OCI-LY7 (cell line): ENCODE data around the gene FAM9C. TPM values are rescaled to one million over a fixed set of nuclear protein-coding genes. Genes with fewer than 3 reads are reported as not detected.

Source experiments
- BruUV-seq: library from RNA; stranded (reverse); fragments of 400-500 nt; replicated peaks from 2 replicates; lab custom pipeline; 2021; lab: Mats Ljungman, UMichigan
- CTCF ChIA-PET: fragments of 300-600 bp; sonication (Branson Sonifier 250); formaldehyde crosslinking; loops from one replicate; lab custom pipeline; 2022; ENCODE audit warnings: antibody characterized with exemption; ENCODE audit not compliant: unreplicated experiment; lab: Charles Lee
- POLR2A ChIA-PET: fragments of 300-600 bp; sonication (Branson Sonifier 250); formaldehyde crosslinking; loops from one replicate; lab custom pipeline; 2022; ENCODE audit warnings: antibody characterized with exemption; lab: Charles Lee
- DNase-seq: peaks from one replicate; pipeline ENCODE4 v3.0.0-alpha.2; 2015; ENCODE audit warnings: low spot score
- H2AFZ ChIP-seq: fragments of 200-600 bp; sonication (generic), shearing (Covaris generic); 2 replicates; pipeline ENCODE4 v1.6.1; 2014; ENCODE audit warnings: mild to moderate bottlenecking, antibody characterized with exemption, low read length, moderate library complexity
- H3K27ac ChIP-seq: fragments of 200-600 bp; sonication (generic); 2 replicates; pipeline ENCODE4 v1.5.1; 2014; ENCODE audit warnings: mixed run types, low read depth, mild to moderate bottlenecking, moderate library complexity, low read length, inconsistent platforms; ENCODE audit not compliant: poor library complexity, severe bottlenecking
- H3K36me3 ChIP-seq: fragments of 200-600 bp; sonication (generic); 2 replicates; pipeline ENCODE4 v1.6.1; 2014; ENCODE audit warnings: mild to moderate bottlenecking, antibody characterized with exemption, low read length, moderate library complexity, mixed read lengths; ENCODE audit not compliant: insufficient read depth
- H3K4me1 ChIP-seq: fragments of 200-600 bp; sonication (generic); 2 replicates; pipeline ENCODE4 v1.5.1; 2014; ENCODE audit warnings: mild to moderate bottlenecking, low read length; ENCODE audit not compliant: insufficient read depth, poor library complexity, severe bottlenecking
- H3K4me2 ChIP-seq: fragments of 200-600 bp; sonication (generic); 2 replicates; pipeline ENCODE4 v1.6.1; 2014; ENCODE audit warnings: mild to moderate bottlenecking, low read length
- H3K4me3 ChIP-seq: fragments of 200-600 bp; sonication (generic); 2 replicates; pipeline ENCODE4 v1.5.1; 2014; ENCODE audit warnings: mild to moderate bottlenecking, low read depth, low read length; ENCODE audit not compliant: poor library complexity, severe bottlenecking
- H3K79me2 ChIP-seq: fragments of 200-600 bp; sonication (generic); 2 replicates; pipeline ENCODE4 v1.6.1; 2016; ENCODE audit warnings: low read depth, mild to moderate bottlenecking, low read length, moderate library complexity, mixed read lengths; ENCODE audit not compliant: insufficient read depth
- H3K9me2 ChIP-seq: fragments of 200-600 bp; sonication (generic); 2 replicates; pipeline ENCODE4 v1.6.1; 2016; ENCODE audit warnings: mild to moderate bottlenecking, low read length, mixed read lengths; ENCODE audit not compliant: insufficient read depth
- H3K9me3 ChIP-seq: fragments of 200-600 bp; sonication (generic); 2 replicates; pipeline ENCODE4 v1.6.1; 2014; ENCODE audit warnings: mild to moderate bottlenecking, mixed run types, low read length, mixed read lengths
- H4K20me1 ChIP-seq: fragments of 200-600 bp; sonication (generic); 2 replicates; pipeline ENCODE4 v1.6.1; 2014; ENCODE audit warnings: mild to moderate bottlenecking, antibody characterized with exemption, low read length, moderate library complexity, mixed read lengths; ENCODE audit not compliant: insufficient read depth
- CTCF ChIP-seq: fragments of 200-600 bp; sonication (generic); conservative IDR thresholded peaks from 2 replicates; pipeline ENCODE4 v1.5.1; 2014; ENCODE audit warnings: mild to moderate bottlenecking, antibody characterized with exemption, low read length, moderate library complexity, mixed read lengths
- EZH2phosphoT487 ChIP-seq: fragments of 200-600 bp; sonication (generic); IDR thresholded peaks from 2 replicates; pipeline ENCODE4 v1.6.1; 2018; ENCODE audit warnings: low read depth, borderline replicate concordance, mild to moderate bottlenecking, mixed run types, antibody characterized with exemption, low read length, moderate library complexity, mixed read lengths
- intact Hi-C: fragments of 100-400 bp; cut with micrococcal nuclease; formaldehyde crosslinking; loops from one replicate; pipeline ENCODE4 v1.10.0; 2022; ENCODE audit not compliant: unreplicated experiment
- total RNA-seq, 2 experiments: library from RNA; depleted of rRNA in 1 of 2; stranded (reverse); fragments of >200 nt in 1 of 2; shearing (Covaris generic) in 1 of 2; gene quantifications; 2 replicates each; pipeline ENCODE4 v1.2.3, GENCODE V29; 2014 to 2022

FAM9C gene
- total RNA-seq, 2 experiments from 2014 or later, result not detected

GRCh38 chrX:13092455-13092941 lies 48.1 kb upstream of the FAM9C start:
- POLR2A ChIA-PET, result interaction anchor here (0.5 to 0.6 kb wide), 2 partner anchors 26 to 139 kb away, joined by 4 to 5 read pairs; no protein-coding TSS in a partner anchor
- TF ChIP-seq CTCF, result no peak
- TF ChIP-seq EZH2phosphoT487, result no peak
- no peak overlapping the region for H3K27ac ChIP-seq
- no peaks in the 10 kb centered on the region for H4K20me1 ChIP-seq
- H3K9me3 ChIP-seq, result no peaks in the 10 kb centered on the region
- H3K4me2 ChIP-seq, result no peak overlapping the region
- intact Hi-C loops, result no loop called here
- H3K36me3 ChIP-seq, result no peaks in the 10 kb centered on the region; the same call in 1 of the 2 replicates
- H3K4me3 ChIP-seq, result no peak overlapping the region
- DNase-seq, result no peak
- BruUV-seq, result no TSS peak
- no peaks in the 10 kb centered on the region for H3K9me2 ChIP-seq
- CTCF ChIA-PET, result no interaction called here
- H3K4me1 ChIP-seq, result peaks cover 54% of the 10 kb centered on the region
- peak overlapping the region; percentile 23; the same call in 1 of the 2 replicates for H2AFZ ChIP-seq
- no peaks in the 10 kb centered on the region for H3K79me2 ChIP-seq

GRCh38 chrX:13091111-13091765 lies 46.8 kb upstream of the FAM9C start:
- Histone ChIP-seq H4K20me1 (no peaks in the 10 kb centered on the region), H2AFZ (peak overlapping the region; percentile 99)
- TF ChIP-seq EZH2phosphoT487 (no peak), CTCF (no peak)

More at GRCh38 chrX:13091111-13091765, 46.8 kb upstream of the FAM9C start:
- POLR2A ChIA-PET, result interaction anchor here (0.6 to 1.9 kb wide), 10 partner anchors 9 to 297 kb away, joined by 3 to 13 read pairs (median 3); no protein-coding TSS in a partner anchor
- peaks cover 66% of the 10 kb centered on the region for H3K4me1 ChIP-seq
- H3K9me2 ChIP-seq, result no peaks in the 10 kb centered on the region
- intact Hi-C loops, result no loop called here
- peak overlapping the region; percentile 36 for H3K4me3 ChIP-seq
- no peaks in the 10 kb centered on the region for H3K9me3 ChIP-seq
- no TSS peak for BruUV-seq
- H3K27ac ChIP-seq, result peak overlapping the region; percentile 45
- no peak for DNase-seq
- no peaks in the 10 kb centered on the region for H3K79me2 ChIP-seq
- CTCF ChIA-PET, result interaction anchor here (1.0 to 1.1 kb wide), 2 partner anchors 10 to 144 kb away, joined by 3 to 4 read pairs; no protein-coding TSS in a partner anchor
- peak overlapping the region; percentile 69 for H3K4me2 ChIP-seq
- no peaks in the 10 kb centered on the region; the same call in 1 of the 2 replicates for H3K36me3 ChIP-seq
